HG03064 (cell line): ENCODE results near the gene KRTAP5-10.
"Not testable (repeated sequence)": the region's sequence is repeated elsewhere in the genome, so short reads cannot be mapped to it uniquely, and the experiment has no call there.

Source experiments
- ATAC-seq: cut with Tn5 transposase; IDR thresholded peaks from one replicate; pipeline ENCODE4 v1.9.1; 2021; ENCODE audit warnings: low read depth; ENCODE audit not compliant: unreplicated experiment

Gene KRTAP5-10, protein sequence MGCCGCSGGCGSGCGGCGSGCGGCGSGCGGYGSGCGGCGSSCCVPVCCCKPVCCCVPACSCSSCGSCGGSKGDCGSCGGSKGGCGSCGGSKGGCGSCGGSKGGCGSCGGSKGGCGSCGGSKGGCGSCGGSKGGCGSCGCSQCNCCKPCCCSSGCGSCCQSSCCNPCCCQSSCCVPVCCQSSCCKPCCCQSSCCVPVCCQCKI

DNA sequence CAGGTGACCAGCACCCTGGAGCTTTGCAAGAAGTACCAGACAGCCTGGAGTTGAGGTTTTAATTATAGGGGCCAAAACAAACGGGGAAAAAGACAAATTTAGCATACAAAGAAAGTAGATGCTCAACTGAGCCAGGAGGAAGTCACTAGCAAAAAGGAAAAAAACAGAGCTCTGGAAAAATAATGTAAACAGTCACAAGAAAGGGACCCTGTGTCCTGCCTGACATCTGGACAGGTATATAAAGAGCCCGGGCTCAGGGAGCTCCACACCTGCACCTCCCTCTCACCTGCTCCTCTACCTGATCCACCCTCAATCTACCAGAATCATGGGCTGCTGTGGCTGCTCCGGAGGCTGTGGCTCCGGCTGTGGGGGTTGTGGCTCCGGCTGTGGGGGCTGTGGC lies at the start of gene KRTAP5-10:
Gene KRTAP5-10, plus strand, starts transcription at position 301 of the 400 bp plus-strand sequence. Its CDS starts 25 bp downstream, at position 326.
- no peak for ATAC-seq

- no peak for ATAC-seq
Measured at GRCh38 chr11:71518506-71519471, 46.6 kb upstream of the KRTAP5-10 start.

- ATAC-seq = no peak
Measured at GRCh38 chr11:71519546-71519945, 45.8 kb upstream of the KRTAP5-10 start.

DNA sequence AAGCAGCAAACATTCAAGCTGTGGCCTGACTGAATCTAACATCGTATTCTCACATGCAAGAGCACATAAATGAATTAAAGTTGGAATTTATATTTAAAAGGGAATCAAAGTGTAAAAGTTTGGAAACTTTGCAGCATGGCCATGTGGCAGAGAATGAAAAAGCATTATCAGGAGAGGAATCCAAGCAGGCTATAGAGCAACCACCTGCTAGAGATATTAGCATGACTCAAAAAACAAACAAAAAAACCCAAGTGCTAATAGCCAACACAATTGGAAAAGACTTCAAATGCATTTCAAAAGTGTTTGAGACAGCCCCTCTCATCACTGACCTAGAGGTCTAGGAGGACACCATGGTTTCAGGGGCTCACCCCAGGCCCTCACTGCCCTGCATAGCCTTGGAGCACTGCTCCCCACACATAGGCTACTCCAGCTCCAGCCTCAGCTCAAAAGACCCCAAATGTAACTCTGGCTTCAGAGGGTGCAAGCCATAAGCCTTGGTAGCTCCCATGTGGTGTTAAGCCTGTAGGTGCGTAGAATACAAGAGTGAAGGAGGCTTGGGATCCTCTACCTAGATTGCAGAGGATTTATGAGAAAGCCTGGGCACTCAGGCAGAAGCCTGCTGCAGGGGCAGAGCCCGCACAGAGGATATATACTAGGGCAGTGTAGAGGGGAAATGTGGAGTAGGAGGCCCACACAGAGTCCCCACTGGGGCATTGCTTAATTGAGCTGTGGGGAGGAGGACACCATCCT lies 40.0 kb upstream of the KRTAP5-10 start:
- no peak for ATAC-seq

GRCh38 chr11:71525938-71526495 lies 39.3 kb upstream of the KRTAP5-10 start:
- no peak for ATAC-seq

DNA sequence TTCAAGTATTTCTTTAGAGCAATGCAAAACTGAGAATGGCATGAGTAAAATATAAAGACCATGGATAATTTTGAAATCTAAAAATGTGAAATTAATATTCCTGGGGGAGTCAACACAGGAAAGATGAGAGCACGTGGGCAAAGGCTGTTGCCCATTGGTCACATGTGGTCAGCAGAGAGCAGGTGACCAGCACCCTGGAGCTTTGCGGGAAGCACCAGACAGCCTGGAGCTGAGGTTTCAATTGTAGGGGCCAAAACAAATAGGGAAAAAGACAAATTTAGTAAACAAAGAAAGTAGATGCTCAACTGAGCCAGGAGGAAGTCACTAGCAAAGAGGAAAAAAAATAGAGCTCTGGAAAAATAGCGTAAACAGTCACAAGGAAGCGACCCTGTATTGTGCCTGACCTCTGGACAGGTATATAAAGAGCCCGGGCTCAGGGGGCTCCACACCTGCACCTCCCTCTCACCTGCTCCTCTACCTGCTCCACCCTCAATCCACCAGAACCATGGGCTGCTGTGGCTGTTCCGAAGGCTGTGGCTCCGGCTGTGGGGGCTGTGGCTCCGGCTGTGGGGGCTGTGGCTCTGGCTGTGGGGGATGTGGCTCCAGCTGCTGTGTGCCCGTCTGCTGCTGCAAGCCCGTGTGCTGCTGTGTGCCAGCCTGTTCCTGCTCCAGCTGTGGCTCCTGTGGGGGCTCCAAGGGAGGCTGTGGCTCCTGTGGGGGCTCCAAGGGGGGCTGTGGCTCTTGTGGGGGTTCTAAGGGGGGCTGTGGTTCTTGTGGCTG lies 38.4 kb upstream of the KRTAP5-10 start, which contains the start of gene KRTAP5-7:
Gene KRTAP5-7, plus strand, starts transcription at position 472 of the 780 bp plus-strand sequence. Its CDS starts 34 bp downstream, at position 506.
- ATAC-seq = not testable (repeated sequence)

DNA sequence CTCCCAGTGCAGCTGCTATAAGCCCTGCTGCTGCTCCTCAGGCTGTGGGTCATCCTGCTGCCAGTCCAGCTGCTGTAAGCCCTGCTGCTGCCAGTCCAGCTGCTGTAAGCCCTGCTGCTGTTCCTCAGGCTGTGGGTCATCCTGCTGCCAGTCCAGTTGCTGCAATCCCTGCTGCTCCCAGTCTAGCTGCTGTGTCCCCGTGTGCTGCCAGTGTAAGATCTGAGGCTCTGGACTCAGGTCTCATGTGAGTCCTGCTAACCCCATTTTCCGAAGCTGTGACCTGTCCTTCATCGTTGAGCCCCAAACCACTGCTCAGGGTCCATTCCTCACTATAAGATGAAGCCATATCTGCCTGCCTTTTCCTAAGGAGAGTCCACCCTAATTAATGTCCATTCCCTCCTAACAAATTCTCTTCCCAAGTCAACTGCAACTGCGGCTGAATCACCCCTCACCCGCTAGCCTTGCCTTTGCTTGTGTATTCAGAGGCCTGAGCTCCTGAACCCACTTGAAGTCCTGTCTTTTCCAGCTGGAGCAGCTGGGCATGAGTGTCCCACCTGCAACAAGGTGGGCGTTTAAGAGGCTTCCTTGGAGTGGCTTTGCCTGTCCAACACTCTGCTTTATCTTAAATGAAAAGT lies 37.7 kb upstream of the KRTAP5-10 start:
- no peak for ATAC-seq

GRCh38 chr11:71530602-71531001 lies 34.8 kb upstream of the KRTAP5-10 start:
- ATAC-seq = no peak

DNA sequence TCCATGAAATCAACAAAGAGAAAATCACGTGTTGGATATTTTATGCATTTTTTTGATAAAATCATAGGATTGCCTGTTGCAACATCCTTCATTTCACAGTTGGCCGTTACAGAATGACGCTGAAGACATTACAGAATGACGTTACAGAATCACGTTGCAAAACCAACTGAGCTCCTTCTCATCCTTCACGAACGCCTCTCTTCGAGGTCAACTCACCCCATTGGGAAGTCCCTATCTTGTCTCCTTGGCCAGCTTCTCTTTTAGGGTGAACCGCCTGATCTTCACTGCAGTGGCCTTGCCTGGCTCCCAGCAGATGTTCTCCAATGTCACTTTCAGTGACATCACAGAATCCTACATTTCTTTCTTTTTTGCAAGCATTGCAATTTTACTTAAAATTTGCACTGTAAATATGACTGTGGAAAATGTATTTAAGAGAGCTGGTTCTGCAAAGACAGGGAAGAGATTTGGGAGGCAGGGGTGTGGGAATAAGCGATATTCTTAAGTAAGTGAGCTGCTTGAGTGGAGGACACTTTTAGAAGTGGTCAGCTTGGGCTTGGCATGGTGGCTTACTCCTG lies 33.2 kb upstream of the KRTAP5-10 start:
- no peak for ATAC-seq

- not testable (repeated sequence) for ATAC-seq
Measured at GRCh38 chr11:71534711-71535608, 30.4 kb upstream of the KRTAP5-10 start.

DNA sequence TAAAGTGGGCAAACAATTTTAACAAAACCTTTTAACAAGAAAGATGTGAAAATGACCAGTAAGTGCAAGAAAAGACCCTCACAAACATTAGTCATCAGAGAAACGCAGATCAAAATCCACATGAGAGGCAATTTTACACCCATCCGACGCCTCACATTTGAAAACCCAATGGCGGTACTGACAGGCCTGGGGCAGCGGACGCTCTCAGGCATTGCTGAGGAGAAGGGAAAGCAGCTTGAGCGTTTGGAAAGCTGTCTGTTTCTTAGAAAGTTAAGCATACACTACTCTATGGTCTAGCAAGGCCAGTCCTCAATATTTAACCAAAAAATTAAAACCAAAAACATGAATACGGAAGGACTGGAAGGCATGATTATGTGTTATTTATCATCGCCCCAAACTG lies 29.5 kb upstream of the KRTAP5-10 start:
- ATAC-seq = no peak

DNA sequence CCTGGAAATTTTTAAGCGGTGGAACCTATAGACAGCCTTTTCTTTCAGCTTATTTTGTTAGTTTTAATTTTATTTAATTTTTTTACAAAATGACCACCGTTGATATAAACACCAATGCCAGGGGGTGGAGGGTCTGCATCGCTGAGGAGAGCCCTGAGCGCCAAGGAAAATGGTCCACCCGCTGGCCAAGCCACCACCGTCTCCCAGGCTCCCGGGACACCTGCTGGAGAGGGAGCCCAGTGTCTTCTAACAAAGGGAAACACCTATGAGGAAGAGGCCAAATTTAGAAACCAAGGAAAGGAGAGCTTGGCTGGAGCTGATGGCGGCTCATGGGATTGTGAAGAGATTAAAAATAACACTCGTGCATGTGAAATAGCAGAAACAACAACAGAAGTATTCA lies 27.8 kb upstream of the KRTAP5-10 start:
- ATAC-seq = no peak

DNA sequence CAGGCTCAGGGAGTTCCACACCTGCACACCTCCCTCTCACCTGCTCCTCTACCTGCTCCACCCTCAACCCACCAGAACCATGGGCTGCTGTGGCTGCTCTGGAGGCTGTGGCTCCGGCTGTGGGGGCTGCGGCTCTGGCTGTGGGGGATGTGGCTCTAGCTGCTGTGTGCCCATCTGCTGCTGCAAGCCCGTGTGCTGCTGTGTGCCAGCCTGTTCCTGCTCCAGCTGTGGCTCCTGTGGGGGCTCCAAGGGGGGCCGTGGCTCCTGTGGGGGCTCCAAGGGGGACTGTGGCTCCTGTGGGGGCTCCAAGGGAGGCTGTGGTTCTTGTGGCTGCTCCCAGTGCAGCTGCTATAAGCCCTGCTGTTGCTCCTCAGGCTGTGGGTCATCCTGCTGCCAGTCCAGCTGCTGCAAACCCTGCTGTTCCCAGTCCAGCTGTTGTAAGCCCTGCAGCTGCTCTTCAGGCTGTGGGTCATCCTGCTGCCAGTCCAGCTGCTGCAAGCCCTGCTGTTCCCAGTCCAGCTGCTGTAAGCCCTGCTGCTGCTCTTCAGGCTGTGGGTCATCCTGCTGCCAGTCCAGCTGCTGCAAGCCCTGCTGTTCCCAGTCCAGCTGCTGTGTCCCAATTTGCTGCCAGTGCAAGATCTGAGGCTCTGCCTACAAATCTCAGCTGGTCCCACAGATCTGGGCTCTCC lies 27.2 kb upstream of the KRTAP5-10 start, which contains the start of gene KRTAP5-8:
Gene KRTAP5-8, plus strand, starts transcription at position 49 of the 689 bp plus-strand sequence. Its CDS starts 31 bp downstream, at position 80.
- ATAC-seq = not testable (repeated sequence)

- no peak for ATAC-seq
Measured at GRCh38 chr11:71538666-71538990, 26.7 kb upstream of the KRTAP5-10 start.

DNA sequence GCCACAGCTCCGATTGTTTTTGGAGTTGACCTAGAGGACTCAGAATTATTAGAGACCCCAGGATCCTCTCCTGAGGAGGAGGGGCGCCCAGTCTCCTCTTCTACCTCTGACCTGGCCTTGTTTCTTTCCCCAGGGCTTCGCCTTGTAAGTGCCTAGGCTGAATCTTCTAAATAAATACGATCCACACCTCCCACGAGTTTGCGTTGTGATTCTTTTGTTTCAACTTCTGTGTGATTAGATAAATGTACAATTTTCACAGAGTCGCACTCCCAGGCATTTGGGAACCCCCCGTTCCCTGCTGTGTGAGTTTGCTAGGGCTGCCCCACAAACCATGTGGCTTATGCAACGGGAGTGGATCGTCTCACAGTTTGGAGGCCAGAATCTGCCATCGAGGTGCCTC lies 26.3 kb upstream of the KRTAP5-10 start:
- ATAC-seq = no peak

GRCh38 chr11:71539971-71540370 lies 25.4 kb upstream of the KRTAP5-10 start:
- ATAC-seq = not testable (repeated sequence)

DNA sequence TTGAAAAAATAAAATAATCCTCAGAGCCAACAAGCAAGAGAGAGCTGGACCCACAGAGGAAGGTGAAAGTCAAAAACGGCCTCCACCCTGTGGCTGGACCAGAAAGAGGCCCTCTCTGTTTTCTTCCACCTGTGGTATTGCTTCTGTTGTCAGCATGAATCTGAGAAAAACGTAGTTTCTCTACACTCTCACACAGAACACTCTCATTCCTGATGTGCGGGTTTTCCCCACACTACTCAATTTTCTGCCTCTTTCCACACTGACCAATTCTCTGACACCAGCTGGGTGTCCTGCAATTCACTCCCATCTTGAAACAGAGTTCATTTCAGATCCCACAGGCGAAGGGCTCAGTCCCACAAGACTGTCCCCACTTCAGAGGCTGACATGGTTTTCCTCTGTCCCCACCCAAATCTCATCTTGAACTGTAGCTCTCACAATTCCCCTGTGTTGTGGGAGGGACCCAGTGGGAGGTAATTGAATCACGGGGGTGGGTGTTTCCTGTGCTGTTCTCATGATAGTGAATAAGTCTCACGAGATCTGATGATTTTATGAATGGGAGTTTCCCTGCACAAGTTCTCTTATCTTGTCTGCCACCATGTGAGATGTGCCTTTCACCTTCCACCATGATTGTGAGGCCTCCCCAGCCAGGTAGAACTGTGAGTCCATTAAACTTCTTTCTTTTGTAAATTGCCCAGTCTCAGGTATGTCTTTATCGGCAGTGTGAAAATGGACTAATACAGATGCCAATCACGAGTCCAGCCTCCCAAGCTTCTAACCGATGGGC lies 24.6 kb upstream of the KRTAP5-10 start:
- ATAC-seq = not testable (repeated sequence)
